Tibial nerve (tissue), 4 donors: Measurements from ENCODE around the gene RASSF8. TPM values are rescaled to one million over a fixed set of nuclear protein-coding genes. Genes with fewer than 3 reads are reported as not detected.

ENCODE experiments used
- DNase-seq, 2 donors: peaks; one replicate each; pipeline ENCODE4 v3.0.0-alpha.2; 2019; ENCODE audit warnings: low spot score in 2 of 2
- H3K27ac ChIP-seq, 4 donors: fragments of 200-600 bp; sonication (generic) in 3 of 4; one replicate each; pipeline ENCODE4 v1.5.1; 2017 to 2019; ENCODE audit warnings: mild to moderate bottlenecking in 1 of 4
- H3K27me3 ChIP-seq, 2 donors: fragments of 200-600 bp; sonication (generic) in 1 of 2; one replicate each; pipeline versions ENCODE4 v1.5.1 to v1.6.0; 2017 to 2019
- H3K36me3 ChIP-seq, 3 donors: fragments of 200-600 bp; sonication (generic); one replicate each; pipeline ENCODE4 v1.5.1; 2018 to 2019
- H3K4me1 ChIP-seq, 4 donors: fragments of 200-600 bp; sonication (generic) in 3 of 4; one replicate each; pipeline ENCODE4 v1.5.1; 2017 to 2019
- H3K4me3 ChIP-seq, 4 donors: fragments of 200-600 bp; sonication (generic) in 3 of 4; one replicate each; pipeline ENCODE4 v1.5.1; 2017 to 2019; ENCODE audit warnings: mild to moderate bottlenecking in 1 of 4, moderate library complexity in 1 of 4
- H3K9me3 ChIP-seq, 4 donors: fragments of 200-600 bp; sonication (generic) in 3 of 4; one replicate each; pipeline ENCODE4 v1.5.1; 2017 to 2019
- EP300 ChIP-seq, 2 donors: sonication (generic); formaldehyde crosslinking; IDR thresholded peaks; one replicate each; pipeline ENCODE4 v1.6.1; 2017; ENCODE audit warnings: antibody characterized with exemption in 2 of 2, mild to moderate bottlenecking in 1 of 2
- POLR2A ChIP-seq, 2 donors: fragments of 450-650 bp; IDR thresholded peaks; one replicate each; pipeline ENCODE4 v1.6.1; 2017; ENCODE audit warnings: antibody characterized with exemption in 2 of 2, mild to moderate bottlenecking in 2 of 2, moderate library complexity in 2 of 2
- WGBS, 2 donors: methylation state at CpG; one replicate each; pipeline ENCODE4 v1.1.5; 2018; 5-methylcytosine and 5-hydroxymethylcytosine counted together
- total RNA-seq, 4 donors: library from RNA; depleted of rRNA; stranded (reverse); fragments of >200 nt; gene quantifications; one replicate each; pipeline ENCODE4 v1.1.0, GENCODE V29; 2016
- TF ChIP-seq, protein P1 (sequence below), 5 experiments: fragments of 200-600 bp in 3 of 5; fragments of 450-650 bp in 2 of 5; sonication (generic) in 3 of 5; IDR thresholded peaks; one replicate each; pipeline ENCODE4 v1.5.1; 2016 to 2019; ENCODE audit warnings: antibody characterized with exemption in 5 of 5, mild to moderate bottlenecking in 3 of 5, moderate library complexity in 2 of 5

Gene RASSF8
- total RNA-seq, 4 donors from 2014 or later: 42.9 to 87.2 (median 76.1) TPM

DNA sequence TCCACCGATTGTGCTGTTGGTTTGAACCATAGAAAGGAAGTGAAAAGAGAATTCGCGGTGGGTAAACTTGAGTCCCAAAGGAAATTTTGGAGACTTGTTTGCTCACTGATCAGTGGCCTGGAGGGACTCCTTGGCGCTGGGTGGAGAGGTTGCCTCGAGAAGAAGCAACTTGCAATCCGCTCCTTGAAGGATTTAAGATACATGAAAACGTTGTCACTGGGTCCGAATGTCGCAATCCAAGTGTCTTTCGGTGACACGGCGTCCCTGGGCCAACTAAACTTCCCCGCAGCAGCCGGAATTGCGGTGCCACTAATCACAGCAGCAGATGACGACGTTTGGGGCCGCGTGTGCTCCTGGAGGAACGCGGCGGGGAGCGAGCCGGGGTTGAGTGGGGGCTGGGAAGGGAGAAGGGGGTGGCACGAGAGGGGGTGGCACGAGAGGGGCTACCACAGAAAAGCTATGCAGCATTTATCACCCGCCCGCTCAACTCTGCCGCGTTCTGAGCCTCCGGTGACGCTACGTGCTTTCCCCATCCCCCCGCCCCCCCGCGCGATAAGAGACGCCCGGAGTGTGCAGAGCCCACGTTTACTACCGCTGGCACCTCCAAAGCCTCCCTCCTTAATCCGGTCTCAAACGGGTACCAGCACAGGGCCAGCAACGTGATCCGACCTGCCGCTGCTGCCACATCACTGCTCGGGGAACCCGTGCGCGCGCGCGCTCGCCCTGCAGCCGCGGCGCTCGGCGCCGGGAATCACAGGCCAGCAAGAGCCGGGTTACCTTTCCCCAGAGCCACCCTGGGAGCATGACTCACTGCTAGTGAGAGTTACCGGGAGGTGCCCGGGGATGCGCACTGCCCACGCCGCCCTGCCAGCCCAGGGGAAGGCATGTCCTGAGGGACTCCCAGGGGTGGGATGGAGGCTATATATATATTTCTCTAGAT, 167.2 kb downstream of the RASSF8 start:
- peak overlapping the region; percentile 48 to 75 (median 65) for H3K4me3 ChIP-seq
- H3K36me3 ChIP-seq: no peaks in the 10 kb centered on the region
- TF ChIP-seq POLR2A (IDR thresholded peaks at IDR 0.05) (peak in 1 of 2 donors; percentile 19), EP300 (IDR thresholded peaks at IDR 0.05) (peak in 1 of 2 donors; percentile 47)
- TF ChIP-seq, protein P1, sequence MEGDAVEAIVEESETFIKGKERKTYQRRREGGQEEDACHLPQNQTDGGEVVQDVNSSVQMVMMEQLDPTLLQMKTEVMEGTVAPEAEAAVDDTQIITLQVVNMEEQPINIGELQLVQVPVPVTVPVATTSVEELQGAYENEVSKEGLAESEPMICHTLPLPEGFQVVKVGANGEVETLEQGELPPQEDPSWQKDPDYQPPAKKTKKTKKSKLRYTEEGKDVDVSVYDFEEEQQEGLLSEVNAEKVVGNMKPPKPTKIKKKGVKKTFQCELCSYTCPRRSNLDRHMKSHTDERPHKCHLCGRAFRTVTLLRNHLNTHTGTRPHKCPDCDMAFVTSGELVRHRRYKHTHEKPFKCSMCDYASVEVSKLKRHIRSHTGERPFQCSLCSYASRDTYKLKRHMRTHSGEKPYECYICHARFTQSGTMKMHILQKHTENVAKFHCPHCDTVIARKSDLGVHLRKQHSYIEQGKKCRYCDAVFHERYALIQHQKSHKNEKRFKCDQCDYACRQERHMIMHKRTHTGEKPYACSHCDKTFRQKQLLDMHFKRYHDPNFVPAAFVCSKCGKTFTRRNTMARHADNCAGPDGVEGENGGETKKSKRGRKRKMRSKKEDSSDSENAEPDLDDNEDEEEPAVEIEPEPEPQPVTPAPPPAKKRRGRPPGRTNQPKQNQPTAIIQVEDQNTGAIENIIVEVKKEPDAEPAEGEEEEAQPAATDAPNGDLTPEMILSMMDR (IDR thresholded peaks at IDR 0.05): no peak
- peak overlapping the region; percentile 89 to 98 (median 94) for H3K27ac ChIP-seq
- H3K4me1 ChIP-seq: peaks cover 0 to 36% (median 8%) of the 10 kb centered on the region in 4 donors
- H3K27me3 ChIP-seq: no peaks in the 10 kb centered on the region
- DNase-seq: peak; percentile 51 to 55
- WGBS, 2 donors: 0 to 1% methylated on average over 54 to 57 of the region's 66 CpGs
- H3K9me3 ChIP-seq: no peaks in the 10 kb centered on the region

DNA sequence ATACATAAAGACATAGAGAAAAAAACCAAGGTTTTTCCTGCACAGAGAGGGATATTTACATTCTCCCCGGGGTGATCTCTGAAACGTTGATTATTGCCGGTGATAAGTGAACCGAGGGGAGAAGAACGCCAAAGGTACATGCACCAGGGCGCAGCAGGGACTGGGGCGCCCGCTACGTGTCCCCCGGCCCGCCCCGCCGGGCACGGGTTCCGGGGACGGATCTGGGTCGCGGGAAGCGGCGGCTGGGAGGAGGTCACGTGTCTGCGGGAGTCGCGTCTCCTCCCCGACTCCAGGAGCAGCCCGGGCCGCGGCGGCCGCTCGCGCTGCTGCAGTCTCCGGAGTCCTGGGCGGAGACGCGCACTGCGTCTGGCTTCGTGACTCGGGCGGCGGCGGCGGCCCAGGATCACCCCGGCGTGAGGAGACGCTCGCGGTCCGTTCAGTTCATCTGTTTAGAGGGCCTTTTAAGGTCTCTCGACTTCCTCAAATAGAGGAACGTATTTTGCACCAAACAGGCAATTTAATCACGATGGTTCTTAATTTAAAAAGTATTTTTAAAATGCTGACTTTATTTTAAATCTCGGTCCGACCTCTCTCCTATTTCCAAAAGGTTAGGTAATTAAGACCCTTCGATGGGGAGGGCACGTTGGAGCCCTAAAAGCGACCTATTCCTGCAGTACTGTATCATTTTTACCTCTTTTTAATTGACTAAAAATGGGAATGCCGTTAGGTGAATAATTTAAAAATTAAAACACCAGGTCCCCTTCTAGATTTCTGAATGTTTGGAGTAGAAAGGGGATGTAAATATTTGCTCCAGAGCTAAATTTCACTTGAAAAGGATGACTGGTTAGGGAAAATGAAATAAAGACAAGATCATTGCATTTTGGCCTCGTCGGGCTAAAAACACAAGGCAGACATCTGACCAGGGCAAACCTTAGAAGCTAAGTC, 168.1 kb downstream of the RASSF8 start:
- 8 to 10% methylated on average over 45 to 53 of the region's 60 CpGs for WGBS, 2 donors
- peak; percentile 40 to 46 for TF ChIP-seq POLR2A (IDR thresholded peaks at IDR 0.05)
- TF ChIP-seq EP300 (IDR thresholded peaks at IDR 0.05): peak in 1 of 2 donors; percentile 70
- TF ChIP-seq, protein P1 (IDR thresholded peaks at IDR 0.05): peak in 2 of 5 experiments; percentile 13 to 24

DNA sequence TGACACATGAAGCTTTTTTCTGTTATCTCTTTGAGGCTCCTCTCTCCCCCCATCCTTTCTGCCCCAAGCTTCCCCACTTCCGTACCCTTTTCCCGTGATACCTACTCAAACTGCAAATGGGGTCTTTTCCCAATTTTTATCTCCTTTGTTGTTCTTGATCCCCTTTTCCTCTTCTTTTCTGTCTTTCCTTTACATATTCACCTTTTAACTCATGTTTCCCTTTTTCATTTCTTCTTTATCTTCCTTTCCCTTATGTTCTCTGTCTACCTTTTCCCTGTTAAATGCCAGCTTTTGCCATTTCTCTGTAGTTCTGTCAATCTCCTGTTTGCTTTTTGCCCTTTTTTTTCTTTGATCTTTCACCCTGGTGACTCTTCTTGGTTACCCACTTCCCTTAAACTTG, 168.9 kb downstream of the RASSF8 start:
- Histone ChIP-seq H3K4me1 (peaks cover 0 to 25% (median 8%) of the 10 kb centered on the region in 4 donors), H3K4me3 (no peak overlapping the region), H3K27me3 (no peaks in the 10 kb centered on the region), H3K27ac (peak overlapping the region in 1 of 4 donors; percentile 97), H3K36me3 (no peaks in the 10 kb centered on the region), H3K9me3 (no peaks in the 10 kb centered on the region)
- TF ChIP-seq, protein P1 (IDR thresholded peaks at IDR 0.05): no peak
- no peak for TF ChIP-seq POLR2A (IDR thresholded peaks at IDR 0.05)
- no peak for TF ChIP-seq EP300 (IDR thresholded peaks at IDR 0.05)
- DNase-seq: no peak
- 93 to 98% methylated on average over 2 of the region's 2 CpGs for WGBS, 2 donors

More for the DNA sequence above, 168.1 kb downstream of the RASSF8 start:
- Histone ChIP-seq H3K27me3 (no peaks in the 10 kb centered on the region), H3K27ac (peak overlapping the region; percentile 89 to 98 (median 94)), H3K4me3 (peak overlapping the region; percentile 48 to 75 (median 65)), H3K9me3 (no peaks in the 10 kb centered on the region), H3K4me1 (peaks cover 0 to 27% (median 8%) of the 10 kb centered on the region in 4 donors), H3K36me3 (no peaks in the 10 kb centered on the region)
- peak; percentile 71 to 76 for DNase-seq

DNA sequence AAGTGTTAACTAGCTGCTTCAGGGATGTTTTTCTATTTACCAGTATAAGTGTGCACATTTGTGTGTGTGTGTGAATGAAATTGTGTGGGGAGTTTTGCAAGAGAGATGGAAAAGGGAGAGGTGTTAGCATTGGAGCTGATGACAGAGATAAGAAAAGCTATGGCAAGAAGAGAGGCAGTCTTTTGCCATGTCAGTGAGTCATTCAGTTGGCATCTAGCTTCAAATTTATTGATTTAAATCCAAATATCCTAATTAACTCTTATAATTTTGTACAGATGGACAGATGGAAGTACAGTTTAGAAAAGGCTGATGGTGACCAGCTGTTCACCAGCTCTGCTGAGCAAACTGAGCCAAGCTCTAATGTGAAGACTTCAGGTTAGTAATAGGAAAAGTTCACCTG, 169.7 kb downstream of the RASSF8 start:
- no peaks in the 10 kb centered on the region for H3K9me3 ChIP-seq
- H3K4me3 ChIP-seq: no peak overlapping the region
- no peak for TF ChIP-seq EP300 (IDR thresholded peaks at IDR 0.05)
- TF ChIP-seq, protein P1 (IDR thresholded peaks at IDR 0.05): no peak
- TF ChIP-seq POLR2A (IDR thresholded peaks at IDR 0.05): no peak
- no peaks in the 10 kb centered on the region for H3K27me3 ChIP-seq
- no peaks in the 10 kb centered on the region for H3K36me3 ChIP-seq
- no peak for DNase-seq
- H3K4me1 ChIP-seq: peaks cover 0 to 22% (median 7%) of the 10 kb centered on the region in 4 donors
- H3K27ac ChIP-seq: no peak overlapping the region

Other genes starting within 250 kb of the RASSF8 start
- gene BHLHE41, start 166.4 kb downstream of the RASSF8 start, total RNA-seq: 10 to 100 TPM in 2 of 4 donors, 1 to 10 TPM in 2; 6.5 to 12.7 (median 9.9) TPM
- 10 to 100 TPM; 19.2 to 54.4 (median 45.2) TPM for gene SSPN, start 236.9 kb downstream of the RASSF8 start, total RNA-seq